ENCODE data around the gene FMNL2.

FMNL2 gene

DNA sequence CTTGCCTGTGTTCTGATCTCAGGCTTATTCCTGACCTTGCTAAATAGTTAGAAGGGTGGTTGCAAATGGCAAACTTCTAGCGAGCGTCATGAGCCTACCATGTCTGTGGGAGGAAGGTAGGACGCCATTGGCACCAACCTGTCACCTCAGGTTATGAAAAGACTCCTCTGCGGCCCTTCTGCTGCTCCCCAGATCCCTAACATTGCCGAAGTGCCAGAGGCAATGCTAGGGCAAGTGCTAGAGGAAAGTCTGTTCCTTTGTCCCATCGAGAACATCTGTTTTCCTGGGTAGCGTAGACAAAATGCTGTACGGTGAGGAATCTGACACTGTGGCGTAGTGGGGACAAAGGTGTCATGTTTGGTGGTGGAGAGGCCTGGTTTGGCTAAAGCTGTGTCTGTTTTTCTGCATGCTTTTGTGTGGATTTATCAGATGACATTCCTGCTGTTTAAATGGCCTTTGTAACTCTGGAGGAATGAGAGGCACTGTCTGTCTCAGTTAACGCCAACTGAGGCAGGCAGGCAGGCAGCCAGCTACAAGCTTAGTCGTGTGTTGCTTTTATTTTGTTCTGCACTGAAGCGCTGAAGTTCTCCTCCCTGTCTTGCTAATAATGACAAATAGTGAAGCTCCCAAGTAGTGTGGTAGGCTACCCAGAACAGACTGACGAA is 288.2 kb downstream of the FMNL2 start:
- no peak overlapping the region for H2AFZ ChIP-seq (ENCODE audit: low read depth, low read length, severe bottlenecking)
- H3K27me3 ChIP-seq (ENCODE audit: low read length): no peaks in the 10 kb centered on the region
- no peaks in the 10 kb centered on the region for H3K79me2 ChIP-seq (ENCODE audit: insufficient read depth, low read length)
- H3K27ac ChIP-seq (ENCODE audit: low read depth, low read length): no peak overlapping the region
- no peaks in the 10 kb centered on the region for H3K9me3 ChIP-seq (ENCODE audit: insufficient read depth, low read length)
- TF ChIP-seq, protein P1, sequence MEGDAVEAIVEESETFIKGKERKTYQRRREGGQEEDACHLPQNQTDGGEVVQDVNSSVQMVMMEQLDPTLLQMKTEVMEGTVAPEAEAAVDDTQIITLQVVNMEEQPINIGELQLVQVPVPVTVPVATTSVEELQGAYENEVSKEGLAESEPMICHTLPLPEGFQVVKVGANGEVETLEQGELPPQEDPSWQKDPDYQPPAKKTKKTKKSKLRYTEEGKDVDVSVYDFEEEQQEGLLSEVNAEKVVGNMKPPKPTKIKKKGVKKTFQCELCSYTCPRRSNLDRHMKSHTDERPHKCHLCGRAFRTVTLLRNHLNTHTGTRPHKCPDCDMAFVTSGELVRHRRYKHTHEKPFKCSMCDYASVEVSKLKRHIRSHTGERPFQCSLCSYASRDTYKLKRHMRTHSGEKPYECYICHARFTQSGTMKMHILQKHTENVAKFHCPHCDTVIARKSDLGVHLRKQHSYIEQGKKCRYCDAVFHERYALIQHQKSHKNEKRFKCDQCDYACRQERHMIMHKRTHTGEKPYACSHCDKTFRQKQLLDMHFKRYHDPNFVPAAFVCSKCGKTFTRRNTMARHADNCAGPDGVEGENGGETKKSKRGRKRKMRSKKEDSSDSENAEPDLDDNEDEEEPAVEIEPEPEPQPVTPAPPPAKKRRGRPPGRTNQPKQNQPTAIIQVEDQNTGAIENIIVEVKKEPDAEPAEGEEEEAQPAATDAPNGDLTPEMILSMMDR (IDR thresholded peaks at IDR 0.05; ENCODE audit: insufficient read depth, low read length, poor library complexity, severe bottlenecking): no peak
- TF ChIP-seq EZH2phosphoT487 (conservative IDR thresholded peaks at IDR 0.05; ENCODE audit: low read length): no peak
- H3K9ac ChIP-seq (ENCODE audit: low read length): no peak overlapping the region
- H3K9me2 ChIP-seq (replicated peaks; ENCODE audit: insufficient read depth, low read length): no peaks in the 10 kb centered on the region
- H3K4me2 ChIP-seq (ENCODE audit: low read depth, low read length, poor library complexity, severe bottlenecking): no peak overlapping the region
- H3K36me3 ChIP-seq (ENCODE audit: low read length): no peaks in the 10 kb centered on the region
- H3K4me3 ChIP-seq (ENCODE audit: insufficient read depth, low read length, poor library complexity, severe bottlenecking): no peak overlapping the region
- no peaks in the 10 kb centered on the region for H4K20me1 ChIP-seq (ENCODE audit: low read depth, low read length)
- H3F3A ChIP-seq (ENCODE audit: insufficient read depth): no peaks in the 10 kb centered on the region

DNA sequence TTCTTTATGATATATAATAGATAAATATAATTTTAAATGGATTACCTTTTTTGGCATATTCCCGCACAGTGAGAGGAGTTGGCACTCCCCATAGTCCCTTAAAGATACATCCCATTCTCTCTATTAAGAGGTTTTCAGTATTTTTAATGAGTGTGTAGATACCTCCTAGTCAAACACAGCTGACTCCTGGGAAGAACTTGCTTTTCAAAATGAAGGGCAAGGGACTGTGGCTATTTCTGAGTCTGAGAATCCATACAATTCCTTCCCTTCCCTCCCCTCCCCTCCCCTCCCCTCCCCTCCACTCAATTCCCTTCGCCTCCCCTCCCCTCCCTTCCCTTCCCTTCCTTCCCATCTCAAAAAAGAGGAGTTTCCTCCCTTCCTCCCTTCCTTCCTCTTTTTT is 288.8 kb downstream of the FMNL2 start:
- Histone ChIP-seq H3K4me3 (ENCODE audit: insufficient read depth, low read length, poor library complexity, severe bottlenecking) (no peak overlapping the region), H3K9me3 (ENCODE audit: insufficient read depth, low read length) (no peaks in the 10 kb centered on the region), H3K36me3 (ENCODE audit: low read length) (no peaks in the 10 kb centered on the region), H2AFZ (ENCODE audit: low read depth, low read length, severe bottlenecking) (no peak overlapping the region), H3F3A (ENCODE audit: insufficient read depth) (no peaks in the 10 kb centered on the region), H3K4me2 (ENCODE audit: low read depth, low read length, poor library complexity, severe bottlenecking) (no peak overlapping the region), H3K79me2 (ENCODE audit: insufficient read depth, low read length) (no peaks in the 10 kb centered on the region), H3K27ac (ENCODE audit: low read depth, low read length) (no peak overlapping the region), H3K27me3 (ENCODE audit: low read length) (no peaks in the 10 kb centered on the region), H3K9ac (ENCODE audit: low read length) (no peak overlapping the region), H4K20me1 (ENCODE audit: low read depth, low read length) (no peaks in the 10 kb centered on the region), H3K9me2 (replicated peaks; ENCODE audit: insufficient read depth, low read length) (no peaks in the 10 kb centered on the region)
- TF ChIP-seq, protein P1 (IDR thresholded peaks at IDR 0.05; ENCODE audit: insufficient read depth, low read length, poor library complexity, severe bottlenecking): no peak
- no peak for TF ChIP-seq EZH2phosphoT487 (conservative IDR thresholded peaks at IDR 0.05; ENCODE audit: low read length)

DNA sequence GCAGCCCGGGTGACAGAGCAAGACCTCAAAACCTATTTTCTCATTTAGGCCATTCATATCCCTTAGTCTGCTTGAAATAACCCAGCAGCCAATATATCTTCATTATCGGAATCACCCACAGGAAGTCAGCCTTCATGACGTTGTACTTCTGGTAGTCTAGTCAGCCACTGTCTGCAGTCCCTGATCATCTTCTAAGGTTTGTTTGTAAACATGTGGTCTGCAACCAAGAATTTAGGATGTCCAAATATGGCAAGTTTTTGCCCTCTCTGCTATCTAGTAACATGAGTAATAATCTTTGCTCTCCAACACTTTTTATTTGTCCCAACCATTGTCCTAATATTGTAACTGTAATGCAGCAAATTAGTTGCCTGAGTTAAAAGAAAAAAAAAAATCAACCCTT is 289.8 kb downstream of the FMNL2 start:
- Histone ChIP-seq H2AFZ (ENCODE audit: low read depth, low read length, severe bottlenecking) (no peak overlapping the region), H3K9ac (ENCODE audit: low read length) (no peak overlapping the region), H3K9me3 (ENCODE audit: insufficient read depth, low read length) (no peaks in the 10 kb centered on the region), H3F3A (ENCODE audit: insufficient read depth) (no peaks in the 10 kb centered on the region), H3K79me2 (ENCODE audit: insufficient read depth, low read length) (no peaks in the 10 kb centered on the region), H3K9me2 (replicated peaks; ENCODE audit: insufficient read depth, low read length) (no peaks in the 10 kb centered on the region), H3K4me2 (ENCODE audit: low read depth, low read length, poor library complexity, severe bottlenecking) (no peak overlapping the region), H3K4me3 (ENCODE audit: insufficient read depth, low read length, poor library complexity, severe bottlenecking) (no peak overlapping the region), H3K27me3 (ENCODE audit: low read length) (no peaks in the 10 kb centered on the region), H4K20me1 (ENCODE audit: low read depth, low read length) (no peaks in the 10 kb centered on the region), H3K27ac (ENCODE audit: low read depth, low read length) (no peak overlapping the region), H3K36me3 (ENCODE audit: low read length) (no peaks in the 10 kb centered on the region)
- TF ChIP-seq, protein P1 (IDR thresholded peaks at IDR 0.05; ENCODE audit: insufficient read depth, low read length, poor library complexity, severe bottlenecking): no peak
- TF ChIP-seq EZH2phosphoT487 (conservative IDR thresholded peaks at IDR 0.05; ENCODE audit: low read length): no peak

Data from SU-DHL-6 (cell line).